K562 (cell line): ENCODE results near the gene RFT1. TPM values are rescaled to one million over a fixed set of nuclear protein-coding genes. Genes with fewer than 3 reads are reported as not detected.
A peak's percentile ranks its signal among the peaks of the same experiment; 100 is the strongest.

Experiments used
- CHCHD3 ChIP-seq: fragments of 250-450 bp; sonication (Bioruptor Pico); IDR thresholded peaks from 2 replicates; pipeline ENCODE4 v2.1.2; 2022; ENCODE audit warnings: mild to moderate bottlenecking
- ELF2 ChIP-seq: fragments of 250-450 bp; sonication (Bioruptor Pico); IDR thresholded peaks from 2 replicates; pipeline ENCODE4 v1.5.0; 2021; ENCODE audit warnings: mild to moderate bottlenecking
- KDM5B ChIP-seq: fragments of 200-600 bp; sonication (generic); IDR thresholded peaks from 2 replicates; pipeline ENCODE4 v1.6.1; 2012; ENCODE audit warnings: low read depth, mild to moderate bottlenecking, moderate library complexity, low read length, control low read depth, inconsistent platforms; ENCODE audit not compliant: insufficient replicate concordance
- MEF2A ChIP-seq: IDR thresholded peaks from 2 replicates; pipeline ENCODE4 v1.6.1; 2011; ENCODE audit warnings: low read depth, mild to moderate bottlenecking, low read length, moderate library complexity; ENCODE audit not compliant: control insufficient read depth
- NKRF ChIP-seq: fragments of 450-650 bp; IDR thresholded peaks from 2 replicates; pipeline ENCODE4 v1.6.1; 2016; ENCODE audit warnings: borderline replicate concordance
- PBX2 ChIP-seq, 2 experiments: IDR thresholded peaks in 1 of 2; conservative IDR thresholded peaks in 1 of 2; 2 replicates each; pipeline ENCODE4 v1.6.1; 2016; ENCODE audit warnings: low read depth in 2 of 2, mild to moderate bottlenecking in 1 of 2, missing compliant biosample characterization in 1 of 2, missing genetic modification characterization in 1 of 2, moderate library complexity in 1 of 2
- POLR2AphosphoS5 ChIP-seq: IDR thresholded peaks from 2 replicates; pipeline ENCODE4 v1.6.1; 2011; ENCODE audit warnings: mild to moderate bottlenecking, low read depth, low read length, moderate library complexity; ENCODE audit not compliant: control insufficient read depth, insufficient read depth
- RBM14 ChIP-seq: fragments of 200-400 bp; formaldehyde crosslinking; IDR thresholded peaks from 2 replicates; pipeline ENCODE4 v1.6.1; 2018; ENCODE audit warnings: low read depth, mild to moderate bottlenecking, low read length, moderate library complexity, borderline replicate concordance; ENCODE audit not compliant: insufficient read depth
- SNIP1 ChIP-seq: fragments of 450-650 bp; IDR thresholded peaks from 2 replicates; pipeline ENCODE4 v1.7.1; 2017; ENCODE audit warnings: low read depth, mild to moderate bottlenecking
- ZNF318 ChIP-seq, 2 experiments: fragments of 450-650 bp; IDR thresholded peaks; 2 replicates each; pipeline ENCODE4 v1.6.1; 2016; ENCODE audit warnings: mild to moderate bottlenecking in 2 of 2, borderline replicate concordance in 1 of 2, low read depth in 1 of 2, moderate library complexity in 1 of 2
- ZNF695 ChIP-seq: fragments of 450-650 bp; formaldehyde crosslinking; IDR thresholded peaks from 2 replicates; pipeline ENCODE4 v1.4.0; 2020; ENCODE audit warnings: mild to moderate bottlenecking, moderate library complexity
- ZNF764 ChIP-seq: fragments of 250-450 bp; sonication (Bioruptor Pico); IDR thresholded peaks from 2 replicates; pipeline ENCODE4 v1.4.0; 2020; ENCODE audit warnings: low read depth, mild to moderate bottlenecking, moderate library complexity
- polyA plus RNA-seq, 8 experiments: library from polyadenylated mRNA; depleted of rRNA in 4 of 8; stranded (reverse) in 5 of 8; unstranded in 3 of 8; fragments of >200 nt; fragmentation: Nextera tagmentation in 2 of 8; fragmentation: Illumina TruSeq in 1 of 8; extraction: Ambion mirVana in 2 of 8; extraction: Trizol in 1 of 8; gene quantifications; 2 replicates each; pipeline versions ENCODE4 v1.2.1 to v1.2.3, GENCODE V29; 2011 to 2014; ENCODE audit warnings: inconsistent platforms in 1 of 8, missing spikeins in 1 of 8
- total RNA-seq, 7 experiments: library from RNA; depleted of rRNA in 6 of 7; stranded (reverse); fragments of >200 nt in 6 of 7; fragmentation: Illumina TruSeq in 2 of 7; extraction: Trizol in 2 of 7; gene quantifications; 2 replicates each; pipeline versions ENCODE4 v1.2.1 to v1.2.3, GENCODE V29; 2011 to 2021; ENCODE audit warnings: low replicate concordance in 1 of 7

Gene RFT1
- total and polyA plus RNA-seq, 9 of the 15 experiments (the other 6 are each of a cell fraction or from before 2014, with no cell fraction given): 4.4 to 23.8 (median 8.9) TPM

GRCh38 chr3:53130179-53131061 is at the start of gene RFT1 (continued):
- TF ChIP-seq ZNF764 (CRISPR knock-in tag) (no peak), CHCHD3 (CRISPR knock-in tag) (no peak), ZNF318 (IDR thresholded peaks at IDR 0.05; ENCODE audit: borderline replicate concordance in 1 of 2, low read depth in 1 of 2) (0 out of 4 replicates have a peak, but pooled peaks of 1 of the 2 experiments have one; percentile 21), PBX2 (CRISPR knock-in tag; IDR thresholded peaks at IDR 0.05; ENCODE audit: low read depth) (peak; percentile 83), PBX2 (tag; conservative IDR thresholded peaks at IDR 0.05; ENCODE audit: low read depth) (peak; percentile 94), KDM5B (peak; percentile 71), MEF2A (no peak), NKRF (peak; percentile 87; the same call in 1 of the 2 replicates), ELF2 (CRISPR knock-in tag) (peak; percentile 86), ZNF695 (no peak), POLR2AphosphoS5 (no peak), SNIP1 (no peak), RBM14 (no peak)
